ENCODE results near the gene UBE2E2. TPM values are rescaled to one million over a fixed set of nuclear protein-coding genes. Genes with fewer than 3 reads are reported as not detected.
A peak's percentile ranks its signal among the peaks of the same experiment; 100 is the strongest.
"Not testable (repeated sequence)": the region's sequence is repeated elsewhere in the genome, so short reads cannot be mapped to it uniquely, and the experiment has no call there.

The UBE2E2 gene
- polyA plus RNA-seq, 1 experiment, result 41.9 TPM

DNA sequence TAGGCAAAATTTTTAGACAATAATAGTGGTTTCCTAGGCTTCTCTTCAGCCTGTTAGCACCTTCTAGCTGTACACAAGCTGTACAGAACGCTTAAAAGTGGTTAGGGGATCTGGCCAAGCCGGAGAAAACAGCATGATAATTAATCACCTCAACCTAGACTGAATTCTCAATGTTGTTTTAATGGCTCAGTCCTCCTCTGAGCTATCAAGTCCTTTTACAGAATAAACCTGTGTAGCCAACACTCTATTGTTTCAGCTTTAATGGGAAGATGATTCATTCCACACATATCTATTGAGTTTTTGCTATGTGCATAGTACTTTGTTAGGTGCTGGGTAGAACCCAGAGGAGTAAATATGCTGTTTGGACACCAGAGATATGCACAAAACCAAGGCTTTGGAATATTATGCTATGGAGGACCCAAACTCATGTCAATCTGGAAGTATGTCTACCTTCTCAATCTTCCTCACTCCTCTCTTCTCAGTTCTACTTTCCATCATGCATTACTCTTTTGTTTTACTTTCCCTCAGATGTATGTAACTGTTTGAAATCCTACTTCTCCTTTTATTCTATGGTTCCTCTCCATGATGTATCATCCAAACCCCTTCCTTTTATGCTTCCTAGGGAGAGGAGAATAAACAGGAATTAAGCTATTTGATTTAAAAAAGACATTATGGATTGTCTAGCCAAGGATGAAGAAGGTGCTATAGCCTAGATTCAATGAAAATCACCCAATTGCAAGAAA lies 27.6 kb upstream of the UBE2E2 start:
- no peaks in the 10 kb centered on the region for H3K36me3 ChIP-seq (ENCODE audit: control insufficient read depth, insufficient read depth, low read length)
- ChIA-PET POLR2A (no interaction called here), CTCF (interaction anchor here (1.6 kb wide), 1 partner anchor 11 kb away, joined by 5 read pairs; no protein-coding TSS in a partner anchor)
- DNase-seq (ENCODE audit: low read depth), result no peak
- no peak for TF ChIP-seq CTCF (IDR thresholded peaks at IDR 0.05; ENCODE audit: insufficient read depth, low read depth, low read length)
- H3K27me3 ChIP-seq (ENCODE audit: control insufficient read depth, insufficient read depth, low read length), result no peaks in the 10 kb centered on the region
- H3K4me3 ChIP-seq (ENCODE audit: low read depth, low read length), result no peak overlapping the region

GRCh38 chr3:23176839-23177238 lies 26.3 kb upstream of the UBE2E2 start:
- DNase-seq (ENCODE audit: low read depth); H3K27me3 ChIP-seq (ENCODE audit: control insufficient read depth, insufficient read depth, low read length); H3K4me3 ChIP-seq (ENCODE audit: low read depth, low read length); H3K36me3 ChIP-seq (ENCODE audit: control insufficient read depth, insufficient read depth, low read length); POLR2A ChIA-PET; CTCF ChIA-PET: not testable (repeated sequence)

DNA sequence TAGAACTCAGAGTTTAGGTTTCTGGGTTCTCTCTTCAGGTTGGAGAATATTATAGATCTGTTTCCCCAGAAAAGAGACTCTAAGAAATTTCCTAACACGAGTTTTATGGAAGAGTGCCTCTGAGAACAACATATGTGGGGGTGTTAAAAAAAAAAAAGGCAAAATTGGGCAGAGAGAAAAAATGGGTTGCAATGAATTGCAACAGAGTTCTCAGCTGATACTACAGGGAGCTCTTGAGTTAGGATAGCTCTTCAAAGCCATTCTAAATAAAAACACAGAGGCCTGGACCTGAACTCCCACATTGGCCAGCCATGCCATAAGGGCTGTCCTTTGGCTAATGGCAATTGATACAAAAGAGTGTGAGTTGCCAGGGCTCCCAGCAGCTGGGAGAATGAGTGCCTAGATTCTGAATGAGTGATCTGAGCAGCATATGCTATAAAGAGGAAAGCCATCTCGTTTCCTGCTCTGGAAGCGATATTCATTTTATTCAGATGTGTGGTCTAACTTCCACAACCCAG lies 20.1 kb upstream of the UBE2E2 start:
- no peak for DNase-seq (ENCODE audit: low read depth)

DNA sequence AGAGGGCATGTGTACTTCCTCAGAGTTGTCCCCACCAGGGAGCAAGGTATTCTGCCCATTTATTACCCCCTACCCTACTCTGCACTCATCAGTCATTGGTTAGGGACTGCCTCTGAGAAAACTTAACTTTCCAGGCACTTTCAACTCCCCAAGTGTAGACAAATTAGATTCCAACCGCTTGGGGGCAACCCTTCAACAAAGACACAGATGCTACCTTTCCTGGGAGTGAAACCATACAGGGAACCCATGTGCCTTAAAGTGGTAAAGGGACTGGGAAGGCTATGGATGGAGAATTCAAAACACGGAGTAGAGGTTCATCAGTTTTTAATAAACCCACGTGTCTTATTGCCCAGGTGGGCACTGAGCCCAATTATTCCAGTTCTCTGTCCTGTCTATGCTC lies 19.4 kb upstream of the UBE2E2 start:
- TF ChIP-seq CTCF (IDR thresholded peaks at IDR 0.05; ENCODE audit: insufficient read depth, low read depth, low read length), result peak; percentile 64
- ChIA-PET POLR2A (no interaction called here), CTCF (no interaction called here)
- no peak overlapping the region for H3K4me3 ChIP-seq (ENCODE audit: low read depth, low read length)
- no peak for DNase-seq (ENCODE audit: low read depth)
- H3K36me3 ChIP-seq (ENCODE audit: control insufficient read depth, insufficient read depth, low read length), result no peaks in the 10 kb centered on the region
- H3K27me3 ChIP-seq (ENCODE audit: control insufficient read depth, insufficient read depth, low read length), result no peaks in the 10 kb centered on the region

More for the DNA sequence above, 20.1 kb upstream of the UBE2E2 start:
- Histone ChIP-seq H3K27me3 (ENCODE audit: control insufficient read depth, insufficient read depth, low read length) (no peaks in the 10 kb centered on the region), H3K4me3 (ENCODE audit: low read depth, low read length) (no peak overlapping the region), H3K36me3 (ENCODE audit: control insufficient read depth, insufficient read depth, low read length) (no peaks in the 10 kb centered on the region)
- ChIA-PET POLR2A (no interaction called here), CTCF (interaction anchor here (0.7 kb wide), 1 partner anchor 14 kb away, joined by 3 read pairs; no protein-coding TSS in a partner anchor)
- TF ChIP-seq CTCF (IDR thresholded peaks at IDR 0.05; ENCODE audit: insufficient read depth, low read depth, low read length), result no peak

DNA sequence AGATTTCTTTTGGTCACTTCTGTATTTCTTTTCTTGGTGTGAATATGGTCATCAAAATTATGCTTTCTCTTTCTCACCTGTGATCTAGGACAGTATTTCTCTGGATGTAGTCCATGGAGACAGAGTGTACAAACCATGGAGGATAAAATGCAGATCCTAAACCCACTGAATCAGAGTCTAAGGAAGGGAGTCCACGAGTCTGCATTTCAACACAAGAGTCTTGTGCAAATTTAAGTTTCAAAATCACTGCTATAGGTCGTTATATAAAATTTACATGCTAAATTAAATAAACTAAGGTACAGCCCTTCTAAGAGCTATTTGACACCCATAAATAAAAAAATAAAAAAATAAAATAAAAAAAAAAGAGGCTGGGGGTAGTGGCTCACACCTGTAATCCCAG lies 17.3 kb upstream of the UBE2E2 start:
- no peak for DNase-seq (ENCODE audit: low read depth)
- TF ChIP-seq CTCF (IDR thresholded peaks at IDR 0.05; ENCODE audit: insufficient read depth, low read depth, low read length), result no peak
- H3K36me3 ChIP-seq (ENCODE audit: control insufficient read depth, insufficient read depth, low read length), result no peaks in the 10 kb centered on the region
- ChIA-PET CTCF (interaction anchor here (1.0 kb wide), 1 partner anchor 577 kb away, joined by 3 read pairs; no protein-coding TSS in a partner anchor), POLR2A (no interaction called here)
- H3K27me3 ChIP-seq (ENCODE audit: control insufficient read depth, insufficient read depth, low read length), result no peaks in the 10 kb centered on the region
- H3K4me3 ChIP-seq (ENCODE audit: low read depth, low read length), result no peak overlapping the region
